ENCODE measurements around the gene SCPEP1. TPM values are rescaled to one million over a fixed set of nuclear protein-coding genes. Genes with fewer than 3 reads are reported as not detected.

Gene SCPEP1
- total RNA-seq, 1 experiment from 2014 or later: 29.6 TPM

- Histone ChIP-seq H3K14ac (ENCODE audit: insufficient read depth, low read length) (no peak overlapping the region), H3K56ac (ENCODE audit: insufficient read length, low read depth, low read length) (no peak overlapping the region), H2BK20ac (ENCODE audit: low read depth, low read length, poor library complexity, severe bottlenecking) (no peak overlapping the region), H2BK5ac (ENCODE audit: insufficient read length, low read length) (no peak overlapping the region), H3K4me2 (ENCODE audit: insufficient read depth, insufficient read length, low read length) (no peak overlapping the region), H2BK120ac (ENCODE audit: low read depth, low read length, poor library complexity, severe bottlenecking) (no peak overlapping the region), H4K5ac (ENCODE audit: insufficient read length, low read depth, low read length) (no peak overlapping the region), H4K20me1 (ENCODE audit: control insufficient read depth, insufficient read depth, insufficient read length) (no peaks in the 10 kb centered on the region), H4K8ac (replicated peaks; ENCODE audit: insufficient read length, low read depth, low read length) (no peak overlapping the region), H3K79me1 (ENCODE audit: insufficient read depth, low read depth, low read length, poor library complexity, severe bottlenecking) (no peaks in the 10 kb centered on the region), H3K4me1 (ENCODE audit: insufficient read depth, low read length) (no peaks in the 10 kb centered on the region), H2BK15ac (ENCODE audit: low read depth, low read length) (no peak overlapping the region), H3T11ph (ENCODE audit: low read length) (no peak overlapping the region), H3K27me3 (ENCODE audit: insufficient read depth, low read length) (no peaks in the 10 kb centered on the region), H4K91ac (ENCODE audit: insufficient read length, low read depth, low read length) (no peak overlapping the region), H3K79me2 (ENCODE audit: insufficient read depth, low read length) (no peaks in the 10 kb centered on the region), H3K23me2 (ENCODE audit: insufficient read length, low read depth, low read length, poor library complexity, severe bottlenecking) (no peaks in the 10 kb centered on the region), H3K4ac (ENCODE audit: low read depth, low read length) (no peak overlapping the region), H2AFZ (ENCODE audit: low read length) (no peak overlapping the region), H2BK12ac (ENCODE audit: insufficient read length, low read depth, low read length) (no peak overlapping the region), H3K27ac (ENCODE audit: insufficient read length, low read depth, low read length) (no peak overlapping the region), H3K9me3 (ENCODE audit: control insufficient read depth, low read depth, low read length) (no peaks in the 10 kb centered on the region), H3K23ac (ENCODE audit: insufficient read length, low read depth, low read length) (no peak overlapping the region), H2AK5ac (ENCODE audit: insufficient read length, low read length) (no peak overlapping the region), H3K18ac (ENCODE audit: insufficient read length, low read depth, low read length) (no peak overlapping the region), H3K9ac (ENCODE audit: extremely low read depth, insufficient read length, low read length) (no peak overlapping the region)
- Mint-ChIP-seq H3K4me1 (peaks cover 0 to 2% of the 10 kb centered on the region in 2 experiments; a peak in 2 of 4 replicates), H3K9me3 (no peaks in the 10 kb centered on the region), H3K4me3 (no peak overlapping the region), H3K27ac (no peak overlapping the region), H3K36me3 (ENCODE audit: insufficient read depth in 1 of 3, low read depth in 3 of 3) (peaks cover 8 to 23% (median 15%) of the 10 kb centered on the region in 3 experiments; a peak in 5 of 7 replicates), H3K27me3 (ENCODE audit: low read depth) (no peaks in the 10 kb centered on the region; the same call in 1 of the 2 replicates)
- WGBS (ENCODE audit: extremely low coverage, insufficient read length, low lambda C conversion rate): no CpG with 5 or more reads among the region's 1 CpG
- DNase-seq: no peak
- TF ChIP-seq CTCF (conservative IDR thresholded peaks at IDR 0.05): no peak
Observed at GRCh38 chr17:56995766-56996165, 17.8 kb downstream of the SCPEP1 start.
